Thyroid gland (tissue), 4 donors: Measurements from ENCODE around the gene COX10. TPM values are rescaled to one million over a fixed set of nuclear protein-coding genes. Genes with fewer than 3 reads are reported as not detected.
"Not testable (repeated sequence)": the region's sequence is repeated elsewhere in the genome, so short reads cannot be mapped to it uniquely, and the experiment has no call there.

Source experiments
- DNase-seq, 2 donors: peaks; one replicate each; pipeline ENCODE4 v3.0.0-alpha.2; 2019
- H3K27ac ChIP-seq, 3 donors: fragments of 200-600 bp; sonication (generic); 1 replicate in 2 of 3; 2 replicates in 1 of 3; pipeline ENCODE4 v1.5.1; 2016 to 2019; ENCODE audit warnings: mild to moderate bottlenecking in 1 of 3, moderate library complexity in 1 of 3
- H3K27me3 ChIP-seq: fragments of 200-600 bp; sonication (generic); one replicate; pipeline ENCODE4 v1.5.1; 2019
- H3K36me3 ChIP-seq, 2 donors: fragments of 200-600 bp; sonication (generic); one replicate each; pipeline ENCODE4 v1.5.1; 2016 to 2019
- H3K4me1 ChIP-seq, 2 donors: fragments of 200-600 bp; sonication (generic); one replicate each; pipeline ENCODE4 v1.5.1; 2017 to 2019
- H3K4me3 ChIP-seq, 3 donors: fragments of 200-600 bp; sonication (generic); replicated peaks in 1 of 3; 1 replicate in 2 of 3; 2 replicates in 1 of 3; pipeline ENCODE4 v1.5.1; 2016; ENCODE audit warnings: mild to moderate bottlenecking in 1 of 3
- H3K9me3 ChIP-seq: fragments of 200-600 bp; sonication (generic); one replicate; pipeline ENCODE4 v1.5.1; 2017
- POLR2A ChIP-seq, 2 donors: fragments of 450-650 bp; IDR thresholded peaks; one replicate each; pipeline ENCODE4 v1.6.1; 2017; ENCODE audit warnings: antibody characterized with exemption in 2 of 2, mild to moderate bottlenecking in 2 of 2, moderate library complexity in 1 of 2
- WGBS, 2 donors: methylation state at CpG; one replicate each; pipeline ENCODE4 v1.1.5; 2017; 5-methylcytosine and 5-hydroxymethylcytosine counted together
- intact Hi-C: fragments of 100-400 bp; cut with DNase I; formaldehyde crosslinking; loops from one replicate; pipeline ENCODE4 v1.15.1; 2023
- total RNA-seq, 4 donors: library from RNA; depleted of rRNA; stranded (reverse); fragments of >200 nt; gene quantifications; one replicate each; pipeline ENCODE4 v1.2.3, GENCODE V29; 2016
- TF ChIP-seq, protein P1 (sequence below), 6 experiments: fragments of 200-600 bp in 3 of 6; fragments of 450-650 bp in 3 of 6; sonication (generic) in 3 of 6; IDR thresholded peaks; one replicate each; pipeline ENCODE4 v1.5.1; 2016 to 2019; ENCODE audit warnings: antibody characterized with exemption in 6 of 6, mild to moderate bottlenecking in 2 of 6, inconsistent platforms in 1 of 6, moderate library complexity in 1 of 6

COX10 gene
- total RNA-seq, 4 donors from 2014 or later = 33.1 to 43.5 (median 34.5) TPM

DNA sequence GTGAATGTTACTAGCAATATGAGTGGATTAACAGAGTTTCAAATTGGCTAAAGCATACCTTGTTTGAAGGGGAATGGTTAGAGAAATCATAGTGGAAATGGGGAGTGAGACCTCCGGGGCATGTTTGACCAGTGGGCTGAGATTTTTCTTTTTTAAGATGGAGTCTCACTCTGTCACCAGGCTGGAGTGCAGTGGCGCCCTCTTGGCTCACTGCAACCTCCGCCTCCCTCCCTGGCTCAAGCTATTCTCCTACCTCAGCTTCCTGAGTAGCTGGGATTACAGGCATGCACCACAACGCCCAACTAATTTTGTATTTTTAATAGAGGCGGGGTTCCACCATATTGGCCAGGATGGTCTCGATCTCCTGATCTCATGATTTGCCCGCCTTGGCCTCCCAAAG is 157.7 kb downstream of the COX10 start:
- DNase-seq = no peak
- intact Hi-C loops = no loop called here
- H3K4me1 ChIP-seq = no peaks in the 10 kb centered on the region
- TF ChIP-seq, protein P1, sequence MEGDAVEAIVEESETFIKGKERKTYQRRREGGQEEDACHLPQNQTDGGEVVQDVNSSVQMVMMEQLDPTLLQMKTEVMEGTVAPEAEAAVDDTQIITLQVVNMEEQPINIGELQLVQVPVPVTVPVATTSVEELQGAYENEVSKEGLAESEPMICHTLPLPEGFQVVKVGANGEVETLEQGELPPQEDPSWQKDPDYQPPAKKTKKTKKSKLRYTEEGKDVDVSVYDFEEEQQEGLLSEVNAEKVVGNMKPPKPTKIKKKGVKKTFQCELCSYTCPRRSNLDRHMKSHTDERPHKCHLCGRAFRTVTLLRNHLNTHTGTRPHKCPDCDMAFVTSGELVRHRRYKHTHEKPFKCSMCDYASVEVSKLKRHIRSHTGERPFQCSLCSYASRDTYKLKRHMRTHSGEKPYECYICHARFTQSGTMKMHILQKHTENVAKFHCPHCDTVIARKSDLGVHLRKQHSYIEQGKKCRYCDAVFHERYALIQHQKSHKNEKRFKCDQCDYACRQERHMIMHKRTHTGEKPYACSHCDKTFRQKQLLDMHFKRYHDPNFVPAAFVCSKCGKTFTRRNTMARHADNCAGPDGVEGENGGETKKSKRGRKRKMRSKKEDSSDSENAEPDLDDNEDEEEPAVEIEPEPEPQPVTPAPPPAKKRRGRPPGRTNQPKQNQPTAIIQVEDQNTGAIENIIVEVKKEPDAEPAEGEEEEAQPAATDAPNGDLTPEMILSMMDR (IDR thresholded peaks at IDR 0.05) = no peak
- TF ChIP-seq POLR2A (IDR thresholded peaks at IDR 0.05) = no peak
- no peaks in the 10 kb centered on the region for H3K36me3 ChIP-seq
- no peak overlapping the region for H3K27ac ChIP-seq
- H3K27me3 ChIP-seq = no peaks in the 10 kb centered on the region
- WGBS, 2 donors = 95 to 96% methylated on average over 7 of the region's 7 CpGs
- no peak overlapping the region for H3K4me3 ChIP-seq
- no peaks in the 10 kb centered on the region for H3K9me3 ChIP-seq

DNA sequence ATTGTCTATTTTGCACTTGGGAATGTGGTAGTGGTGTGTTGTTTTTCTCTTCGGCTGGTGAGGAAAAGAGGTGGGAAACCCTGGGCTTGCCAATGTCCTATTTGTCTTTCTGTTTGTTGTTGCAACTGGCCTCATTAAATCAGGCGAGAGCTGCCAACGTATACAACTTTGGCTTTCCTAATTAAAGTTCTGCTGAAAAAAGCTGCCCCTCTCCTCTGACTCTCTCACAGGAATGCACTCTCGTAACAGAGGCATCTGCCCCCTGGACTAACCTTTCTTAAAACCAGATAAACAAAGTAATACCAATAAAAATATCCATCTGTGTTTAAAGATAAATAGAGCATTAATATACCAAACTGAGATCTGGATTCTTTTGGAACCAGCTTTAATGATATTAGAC is 159.6 kb downstream of the COX10 start:
- intact Hi-C loops = no loop called here
- Histone ChIP-seq H3K9me3 (no peaks in the 10 kb centered on the region), H3K4me1 (no peaks in the 10 kb centered on the region), H3K36me3 (no peaks in the 10 kb centered on the region), H3K27me3 (no peaks in the 10 kb centered on the region), H3K27ac (no peak overlapping the region), H3K4me3 (no peak overlapping the region)
- TF ChIP-seq, protein P1 (IDR thresholded peaks at IDR 0.05) = no peak
- TF ChIP-seq POLR2A (IDR thresholded peaks at IDR 0.05) = no peak
- DNase-seq = no peak
- WGBS, 2 donors = 75 to 81% methylated on average over 4 of the region's 4 CpGs

DNA sequence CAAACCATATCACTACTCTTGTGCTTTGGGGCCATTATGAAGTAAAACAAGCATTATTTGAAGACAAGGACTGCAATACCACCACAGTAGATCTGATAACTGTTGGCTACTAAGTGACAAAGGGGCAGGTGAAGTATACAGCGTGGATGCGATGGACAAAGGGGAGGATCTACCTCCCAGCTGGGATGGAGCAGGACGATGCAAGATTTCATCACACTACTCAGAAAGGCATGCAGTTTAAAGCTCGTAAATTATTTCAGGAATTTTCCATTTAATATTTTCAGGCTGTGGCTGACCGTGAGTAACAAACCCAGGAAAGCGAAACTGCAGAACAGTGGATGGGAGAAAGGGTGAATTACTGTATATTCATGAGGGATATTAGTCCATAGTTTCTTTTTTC is 161.9 kb downstream of the COX10 start:
- 88 to 90% methylated on average over 4 of the region's 6 CpGs for WGBS, 2 donors
- H3K36me3 ChIP-seq, H3K4me1 ChIP-seq, H3K4me3 ChIP-seq, H3K27me3 ChIP-seq, DNase-seq, H3K9me3 ChIP-seq, H3K27ac ChIP-seq, intact Hi-C loops: not testable (repeated sequence)

DNA sequence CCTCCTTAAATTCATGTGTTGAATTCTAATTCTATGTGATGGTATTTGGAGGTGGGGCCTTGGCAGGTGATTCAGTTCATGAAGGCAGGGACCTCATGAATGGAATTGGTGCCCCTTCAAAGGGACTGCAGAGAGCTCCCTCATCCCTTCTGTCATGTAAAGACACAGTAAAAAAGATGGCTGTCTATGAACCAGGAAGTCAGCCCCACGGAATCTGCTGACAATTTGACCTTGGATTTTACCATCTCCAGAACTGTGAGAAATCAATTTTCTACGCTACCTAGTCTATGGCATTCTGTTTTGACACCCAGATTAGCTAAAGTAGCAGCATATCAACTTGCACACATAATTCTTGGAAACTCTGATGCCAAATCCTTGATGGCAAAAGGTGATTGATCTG is 165.7 kb downstream of the COX10 start:
- H3K4me3 ChIP-seq, H3K27me3 ChIP-seq, H3K4me1 ChIP-seq, H3K36me3 ChIP-seq, H3K27ac ChIP-seq, DNase-seq, intact Hi-C loops, H3K9me3 ChIP-seq: not testable (repeated sequence)
- WGBS, 2 donors = 87 to 88% methylated on average over 2 of the region's 2 CpGs

DNA sequence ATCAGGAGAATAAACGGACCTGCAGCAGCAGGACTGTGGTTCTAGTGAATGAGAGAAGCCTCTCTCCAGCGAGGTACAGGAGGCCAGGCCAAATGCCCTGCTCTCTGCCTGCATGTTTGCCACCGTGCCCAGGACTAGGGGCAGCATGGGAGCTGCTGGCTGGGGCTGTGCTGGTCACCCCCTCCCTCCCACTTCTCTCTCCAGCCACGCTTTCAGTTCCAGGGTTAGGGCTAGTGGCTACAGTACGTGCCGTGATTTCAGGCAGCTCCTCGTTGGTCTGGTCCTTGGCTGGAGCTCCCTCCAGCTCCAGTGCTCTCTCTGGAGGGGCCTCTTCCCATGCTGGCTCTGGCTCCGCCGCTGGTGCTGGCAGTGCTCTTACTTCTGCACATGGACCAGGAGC is 166.7 kb downstream of the COX10 start:
- intact Hi-C loops, H3K9me3 ChIP-seq, H3K4me1 ChIP-seq, H3K36me3 ChIP-seq, H3K27ac ChIP-seq, H3K4me3 ChIP-seq, H3K27me3 ChIP-seq, DNase-seq: not testable (repeated sequence)
- 68 to 80% methylated on average over 4 to 7 of the region's 9 CpGs for WGBS, 2 donors

DNA sequence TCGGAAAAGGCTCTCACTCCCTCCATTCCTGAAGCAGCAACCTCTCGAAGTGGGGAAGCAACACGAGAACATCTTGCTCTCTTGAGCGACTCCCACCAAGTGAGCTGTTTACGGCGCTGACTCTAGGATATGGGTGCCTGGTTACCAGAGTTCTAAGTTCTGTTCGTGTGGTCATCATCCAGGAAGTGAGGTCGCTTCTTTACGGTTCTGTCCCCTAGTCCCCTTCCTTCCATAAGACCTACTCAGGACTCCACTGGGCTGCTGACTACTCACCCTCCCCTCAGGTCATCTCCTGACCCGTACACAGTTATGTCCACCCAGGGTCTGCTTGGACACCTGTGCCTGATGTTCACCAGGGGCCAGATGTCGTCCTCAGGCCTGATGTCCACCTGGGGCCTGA is 167.5 kb downstream of the COX10 start, which contains the start of gene CDRT15:
Gene CDRT15 (minus strand): TSS at position 101 of the 400 bp plus-strand sequence. CDS start 29 bp downstream, at position 72.
- H3K4me3 ChIP-seq, intact Hi-C loops, H3K27me3 ChIP-seq, H3K27ac ChIP-seq, H3K36me3 ChIP-seq, H3K4me1 ChIP-seq, H3K9me3 ChIP-seq, DNase-seq: not testable (repeated sequence)
- 93 to 94% methylated on average over 9 of the region's 11 CpGs for WGBS, 2 donors

DNA sequence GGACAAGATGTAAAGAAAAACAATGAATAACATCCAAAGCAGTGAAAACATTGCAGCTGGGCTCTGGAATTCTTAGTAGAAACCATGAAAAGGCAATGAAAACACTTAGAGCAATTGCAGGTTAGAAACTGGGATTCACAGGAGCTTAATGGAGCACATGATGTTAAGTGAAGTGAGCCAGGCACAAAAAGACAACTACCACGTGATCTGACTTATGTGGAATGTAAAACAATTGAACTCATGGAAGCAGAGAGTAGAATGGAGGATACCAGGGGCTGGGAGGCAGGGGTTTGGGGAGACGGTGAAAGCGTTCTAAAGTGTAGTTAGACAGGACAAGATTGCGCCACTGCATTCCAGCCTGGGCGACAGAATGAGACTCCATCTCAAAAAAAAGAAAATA is 170.0 kb downstream of the COX10 start:
- H3K27ac ChIP-seq, H3K36me3 ChIP-seq, H3K4me3 ChIP-seq, DNase-seq, H3K4me1 ChIP-seq, H3K27me3 ChIP-seq, H3K9me3 ChIP-seq, intact Hi-C loops: not testable (repeated sequence)
- WGBS, 2 donors = 51 to 58% methylated on average over 4 of the region's 5 CpGs

DNA sequence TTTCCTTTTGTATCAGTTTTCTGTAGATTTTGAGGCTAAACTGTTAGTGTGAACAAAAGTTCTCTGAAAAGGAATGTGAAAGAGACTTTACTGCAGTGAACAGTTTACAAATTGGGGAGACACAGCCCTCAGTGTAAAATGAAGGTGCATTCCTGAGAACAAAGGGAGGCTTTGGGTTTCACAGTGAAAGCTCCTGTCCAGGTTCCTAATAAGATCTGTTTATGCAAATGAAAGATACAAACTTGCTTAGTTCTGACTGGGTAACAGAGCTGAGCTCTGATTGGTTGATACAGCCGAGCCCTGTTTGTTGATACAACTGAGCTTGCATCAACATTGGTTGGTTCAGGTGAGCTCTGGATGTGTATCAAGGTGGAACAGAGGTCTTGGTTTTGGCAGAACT is 175.7 kb downstream of the COX10 start:
- no peak for DNase-seq
- Histone ChIP-seq H3K4me1 (no peaks in the 10 kb centered on the region), H3K4me3 (no peak overlapping the region), H3K36me3 (no peaks in the 10 kb centered on the region), H3K27me3 (no peaks in the 10 kb centered on the region), H3K9me3 (no peaks in the 10 kb centered on the region), H3K27ac (no peak overlapping the region)
- 74 to 83% methylated on average over 1 of the region's 1 CpG for WGBS, 2 donors
- intact Hi-C loops = no loop called here
- TF ChIP-seq, protein P1 (IDR thresholded peaks at IDR 0.05) = no peak
- no peak for TF ChIP-seq POLR2A (IDR thresholded peaks at IDR 0.05)
